ENCODE data around the gene CIAPIN1.
"Not testable (repeated sequence)": the region's sequence is repeated elsewhere in the genome, so short reads cannot be mapped to it uniquely, and the experiment has no call there.

Gene CIAPIN1

DNA sequence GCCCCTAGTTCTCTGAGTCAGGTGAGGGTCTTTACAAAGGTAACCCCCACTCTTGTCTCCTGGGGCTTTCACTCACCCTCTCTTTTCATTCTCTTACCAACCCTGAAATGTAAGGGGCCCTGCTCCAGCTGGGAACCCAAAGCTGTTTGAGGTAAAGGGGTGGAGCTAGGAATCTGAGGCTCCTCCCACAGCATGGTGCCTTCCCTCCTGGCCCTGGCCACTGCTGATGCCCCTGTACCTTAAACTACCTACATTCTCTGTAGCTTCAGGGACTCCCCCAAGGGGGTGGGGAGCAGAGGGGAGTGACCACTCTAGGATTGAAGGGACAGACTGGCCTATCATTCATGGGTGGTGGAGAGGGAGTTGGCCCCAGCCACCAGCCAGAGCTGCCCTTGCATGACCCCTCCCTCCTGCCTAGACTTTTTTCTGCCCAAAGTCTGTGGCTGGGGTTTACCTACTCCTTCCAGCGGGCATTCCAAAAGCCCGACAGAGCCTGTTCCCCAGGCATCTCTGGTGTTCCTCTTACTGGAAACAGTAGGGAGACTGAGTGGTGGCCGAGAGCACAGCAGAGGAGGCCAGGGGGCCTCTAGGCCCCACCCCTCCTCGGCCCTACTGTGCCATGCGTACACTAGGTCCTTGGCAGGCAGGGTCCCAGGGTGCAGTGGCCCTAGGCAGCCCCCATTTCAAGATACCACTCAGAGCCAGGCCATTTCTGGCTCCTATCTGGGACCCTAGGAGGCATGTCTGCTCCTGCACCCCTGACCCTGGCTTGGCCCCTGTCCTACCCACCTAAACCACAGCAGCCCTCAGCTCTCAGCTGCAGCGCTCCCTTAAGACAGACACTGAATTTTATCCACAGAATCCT lies 29.6 kb upstream of the CIAPIN1 start:
- no peak for DNase-seq

DNA sequence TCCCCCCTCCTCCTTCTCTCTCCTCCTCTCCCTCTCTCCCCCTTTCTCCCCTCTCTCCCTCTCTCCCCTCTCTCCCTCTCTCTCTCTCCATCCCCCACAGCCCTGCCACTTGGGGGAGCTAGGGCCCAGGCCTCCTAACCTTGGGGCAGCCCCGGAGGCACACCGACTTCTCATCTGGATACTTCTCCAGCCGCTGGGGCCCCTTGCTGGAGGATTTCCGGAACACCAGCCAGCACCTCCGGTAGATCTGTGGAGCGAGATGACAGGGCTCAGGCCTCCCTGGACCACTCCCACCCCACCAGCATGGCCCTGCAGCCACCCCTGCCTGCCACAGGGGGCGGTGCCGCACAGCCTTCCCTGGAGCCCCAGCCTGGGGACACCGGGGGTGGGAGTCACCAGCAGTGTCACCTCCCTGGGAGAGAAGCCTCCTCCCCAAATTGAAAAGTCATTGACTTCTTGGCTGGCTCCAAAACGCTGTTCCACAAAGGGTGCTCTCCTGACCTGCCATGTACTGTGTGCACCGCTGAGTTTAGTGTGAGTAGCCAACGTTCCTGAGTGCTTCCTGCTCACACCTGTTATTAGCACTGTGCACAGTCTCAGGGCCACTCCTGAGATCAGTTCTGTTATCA lies 28.6 kb upstream of the CIAPIN1 start:
- peak; percentile 71 for DNase-seq

DNA sequence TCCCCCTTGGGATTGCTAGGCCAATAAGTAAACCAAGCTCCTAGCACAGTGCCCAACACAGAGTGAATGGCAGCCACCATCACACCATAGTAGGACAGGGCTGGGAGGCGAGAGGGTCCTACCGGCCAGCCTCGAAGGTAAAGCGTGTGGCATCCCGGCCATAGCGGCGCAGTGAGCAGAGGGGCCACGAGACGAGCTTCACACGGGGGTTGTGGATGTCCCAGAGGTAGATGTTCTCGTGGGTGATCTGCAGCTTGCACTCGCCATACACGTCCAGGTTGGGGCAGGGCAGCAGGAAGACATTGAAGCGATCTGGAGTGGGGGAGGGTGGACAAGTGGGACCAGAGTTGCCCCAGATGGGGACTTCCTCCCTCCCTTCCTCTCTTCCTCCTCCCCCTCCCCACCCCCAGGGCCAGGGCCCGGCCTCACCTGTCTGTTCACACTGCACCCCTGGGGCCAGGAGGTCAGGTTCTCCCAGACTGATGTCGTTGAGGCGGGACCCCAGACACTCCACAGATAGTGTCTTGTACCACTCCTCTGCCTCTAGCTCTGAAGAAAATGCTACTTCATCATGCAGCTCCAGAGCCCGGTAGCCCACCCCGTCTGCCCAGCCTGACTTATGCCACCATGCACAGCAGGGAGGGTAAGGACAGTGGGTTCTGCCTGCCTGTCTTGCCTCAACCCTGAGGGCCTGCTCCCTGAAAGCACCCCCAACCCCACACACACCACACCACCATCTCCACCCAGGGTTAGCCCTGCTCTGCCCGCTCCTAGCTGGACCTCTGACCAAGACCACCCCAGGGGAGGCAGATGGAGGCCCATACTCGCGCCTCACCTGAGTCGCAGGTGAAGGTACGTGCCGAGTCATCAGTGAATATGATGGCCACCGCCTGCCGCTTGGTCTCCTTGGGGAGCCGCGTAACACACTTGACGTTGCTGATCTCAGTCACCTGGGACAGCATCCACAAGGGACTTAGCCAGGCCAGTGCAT lies 27.8 kb upstream of the CIAPIN1 start:
- no peak for DNase-seq

DNA sequence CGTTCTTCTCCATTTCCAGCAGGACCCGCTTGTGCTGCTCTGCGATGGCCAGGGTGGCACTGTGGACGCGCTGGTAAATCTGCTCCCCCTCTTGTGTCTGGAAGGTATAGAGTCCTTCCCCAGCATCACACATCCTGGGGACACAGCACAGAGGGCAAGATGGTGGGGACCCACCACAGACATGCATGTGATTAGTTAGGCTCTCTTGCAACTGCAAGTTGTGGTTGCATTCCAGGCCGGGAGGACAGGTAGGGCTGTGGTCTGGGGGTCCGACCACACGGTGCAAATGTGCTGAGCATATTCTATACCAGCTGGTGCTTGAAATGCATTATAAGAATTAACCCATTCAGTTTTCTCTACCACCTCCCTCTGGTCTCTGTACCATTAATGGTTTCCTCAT lies 26.7 kb upstream of the CIAPIN1 start:
- DNase-seq, result no peak

DNA sequence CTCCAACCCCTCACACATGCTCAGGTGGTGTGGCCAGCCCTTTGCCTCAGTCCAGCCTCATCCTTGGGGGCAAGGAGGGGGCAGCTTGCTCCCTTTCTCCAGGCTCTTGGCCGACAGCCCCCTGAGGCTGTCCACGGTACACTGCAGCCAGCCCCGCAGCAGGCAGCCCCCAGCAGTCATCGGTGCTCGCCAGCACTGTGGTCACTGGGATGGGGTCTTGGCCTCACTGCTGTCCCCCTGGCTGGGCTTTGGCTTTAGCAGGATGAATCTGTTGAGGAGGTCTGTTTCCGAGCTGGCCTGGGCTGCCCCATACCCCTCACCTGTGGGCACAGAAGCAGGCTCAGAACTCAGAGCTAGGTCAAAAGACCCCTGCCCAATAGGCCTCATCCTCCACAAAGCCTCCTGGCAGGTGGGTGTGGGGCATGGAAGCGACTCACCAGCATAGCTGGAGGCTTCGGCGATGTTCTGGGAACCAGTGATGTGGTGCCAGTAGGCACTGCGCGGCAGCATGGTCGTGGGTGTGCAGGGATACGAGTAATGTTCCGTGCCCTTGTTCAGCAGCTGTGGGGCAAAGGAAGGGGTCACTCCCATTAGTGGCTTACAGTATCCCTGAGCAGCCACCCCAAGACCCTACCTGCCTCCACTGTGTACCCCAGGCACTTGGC lies 26.1 kb upstream of the CIAPIN1 start:
- DNase-seq, result no peak

DNA sequence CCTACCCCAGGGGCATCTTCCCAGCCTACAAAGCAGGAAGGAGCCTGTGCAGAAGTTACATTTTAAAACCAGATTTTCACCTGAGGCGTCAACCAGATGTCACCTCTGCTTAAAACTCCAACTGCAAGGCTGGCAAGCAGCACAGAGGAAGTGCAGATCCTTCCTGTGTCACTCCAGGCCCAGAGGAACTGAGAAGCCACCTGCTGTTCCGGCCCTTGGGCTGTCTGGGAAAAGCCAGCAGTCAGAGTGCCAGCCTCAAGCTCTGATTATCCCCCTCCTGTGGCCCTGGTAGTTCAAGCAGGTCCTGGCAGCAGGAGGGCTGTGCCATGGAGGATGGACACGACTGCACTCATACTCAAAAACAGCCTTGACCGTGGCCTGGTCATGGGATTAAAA lies 25.5 kb upstream of the CIAPIN1 start:
- DNase-seq, result no peak

DNA sequence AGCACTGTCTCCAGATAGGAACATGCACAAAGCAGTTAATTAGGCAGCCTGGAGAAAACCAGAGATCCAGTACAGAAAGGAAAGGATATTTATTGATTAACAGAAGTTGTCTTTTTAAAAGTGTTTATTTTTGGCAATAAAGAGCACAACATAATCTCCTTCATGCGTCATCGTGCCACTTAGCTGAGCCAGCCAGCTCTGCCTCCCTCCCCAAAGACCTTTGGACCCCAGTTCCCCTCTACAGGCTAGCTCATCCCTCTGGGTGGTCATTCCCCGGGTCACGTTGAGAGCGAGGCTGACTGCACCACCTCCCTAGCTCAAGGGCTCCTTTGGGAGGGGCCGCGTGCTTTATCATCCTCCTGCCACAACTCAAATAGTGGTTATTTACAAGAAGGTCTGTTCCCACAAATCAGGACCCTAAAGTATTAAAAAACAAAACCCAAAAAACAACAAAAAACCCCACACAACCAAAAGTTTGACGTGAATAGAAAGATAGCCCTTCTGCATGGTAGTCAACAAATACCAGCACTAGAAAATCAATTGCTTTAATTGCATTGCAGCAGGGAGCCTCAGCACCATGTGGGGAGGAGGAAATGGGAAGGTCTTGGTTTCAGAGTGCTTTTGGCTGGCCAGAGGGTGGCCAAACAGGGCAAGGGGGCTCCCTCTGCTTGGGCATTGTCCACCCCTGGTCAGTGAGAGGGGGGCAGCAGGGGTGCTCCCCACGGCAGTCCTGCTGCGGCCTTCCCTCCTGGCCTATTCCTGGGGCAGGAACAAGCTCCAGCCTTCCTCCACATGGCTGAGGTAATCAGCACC lies 24.9 kb upstream of the CIAPIN1 start:
- no peak for DNase-seq

DNA sequence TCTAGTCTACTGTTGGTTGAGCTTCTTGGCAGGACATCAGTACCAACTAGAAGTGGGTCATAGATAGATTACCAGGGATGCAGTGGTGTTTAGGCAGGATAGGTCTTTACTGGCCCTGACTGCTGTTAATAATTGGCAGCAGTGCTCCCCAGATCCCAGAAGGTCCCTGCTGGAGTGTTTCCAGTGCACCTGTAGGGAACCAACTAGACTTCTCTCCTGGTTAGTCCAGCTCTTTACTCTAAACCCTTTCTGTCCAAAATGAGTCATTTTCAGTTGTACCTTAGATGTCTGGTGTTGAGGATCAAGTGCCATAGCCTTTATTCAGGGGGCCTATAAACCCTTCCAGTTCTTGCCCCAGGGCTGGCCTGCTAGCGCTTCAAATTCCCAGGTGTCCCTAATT lies 24.0 kb upstream of the CIAPIN1 start:
- no peak for DNase-seq

DNA sequence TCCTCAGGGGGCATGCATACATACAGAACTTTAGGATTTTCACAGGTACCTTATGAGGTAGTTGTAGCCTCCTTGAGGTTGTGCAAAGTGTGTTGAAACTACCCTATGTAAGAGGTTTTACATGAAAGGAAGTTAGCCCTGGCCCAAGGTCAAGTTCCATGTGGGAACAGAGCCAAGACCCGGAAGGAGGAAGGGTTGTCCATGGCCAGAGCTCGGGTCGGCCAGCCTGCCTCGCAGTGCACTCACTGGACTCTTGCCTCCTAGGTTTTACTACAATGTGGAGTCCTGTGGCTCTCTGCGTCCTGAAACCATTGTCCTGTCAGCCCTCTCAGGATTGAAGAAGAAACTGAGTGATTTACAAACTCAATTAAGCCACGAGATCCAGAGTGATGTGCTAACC lies 23.5 kb upstream of the CIAPIN1 start:
- no peak for DNase-seq

DNA sequence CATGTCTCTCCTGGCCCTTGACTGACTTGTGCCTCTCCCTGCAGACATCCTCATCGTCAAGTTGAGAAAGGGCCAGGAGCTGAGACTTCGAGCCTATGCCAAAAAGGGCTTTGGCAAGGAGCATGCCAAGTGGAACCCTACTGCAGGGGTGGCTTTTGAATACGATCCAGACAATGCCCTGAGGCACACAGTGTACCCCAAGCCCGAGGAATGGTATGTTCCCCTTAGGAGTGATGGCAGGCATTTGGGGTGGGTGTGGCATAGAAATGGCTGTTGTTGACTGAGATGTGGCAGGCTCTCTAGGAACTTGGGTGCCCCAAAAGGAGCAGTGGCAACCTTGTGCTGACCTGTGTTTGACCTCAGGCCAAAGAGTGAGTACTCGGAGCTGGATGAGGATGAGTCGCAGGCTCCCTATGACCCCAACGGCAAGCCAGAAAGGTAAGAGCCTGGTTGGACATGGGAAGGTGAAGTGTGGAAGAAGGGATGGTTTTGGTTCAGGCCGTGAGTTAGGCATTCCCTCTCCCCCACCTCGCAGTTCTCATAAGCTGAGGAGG lies 22.8 kb upstream of the CIAPIN1 start:
- no peak for DNase-seq

DNA sequence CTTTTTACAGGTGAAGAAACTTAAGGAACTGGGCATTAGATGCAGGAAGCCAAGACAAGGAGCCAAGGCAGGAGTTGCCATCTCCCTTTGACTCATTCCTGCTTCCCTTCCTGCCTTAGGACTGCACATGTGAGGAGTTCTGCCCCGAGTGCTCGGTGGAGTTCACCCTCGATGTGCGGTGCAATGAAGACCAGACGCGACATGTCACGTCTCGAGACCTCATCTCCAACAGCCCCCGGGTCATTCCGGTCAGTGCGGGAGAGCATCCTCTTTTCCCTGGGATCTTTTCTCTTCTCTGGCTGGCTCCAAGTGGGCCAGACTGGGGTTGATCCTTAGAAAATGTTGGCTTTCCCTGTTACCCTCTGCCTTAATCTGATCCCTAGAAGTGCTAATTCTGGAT lies 21.9 kb upstream of the CIAPIN1 start:
- DNase-seq, result no peak

DNA sequence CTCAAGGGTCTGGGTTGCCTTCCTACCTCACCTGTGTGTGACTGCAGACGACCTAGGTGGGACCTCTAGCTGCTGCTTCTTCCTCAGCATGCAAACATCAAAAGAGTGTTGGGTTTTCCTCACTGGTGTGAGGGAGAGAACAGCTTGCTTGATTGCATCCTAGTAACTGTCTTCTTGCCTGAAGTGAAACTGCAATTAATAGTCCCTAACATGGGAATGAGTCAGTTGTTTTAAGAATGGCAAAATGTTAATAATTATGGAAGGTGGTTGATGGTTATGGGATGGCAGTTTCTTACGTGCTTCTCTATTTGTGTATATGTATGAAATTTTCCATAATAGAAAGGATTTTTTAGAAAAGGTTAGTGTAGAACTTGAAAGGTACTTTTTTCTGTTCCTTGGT lies 21.2 kb upstream of the CIAPIN1 start:
- DNase-seq, result no peak

DNA sequence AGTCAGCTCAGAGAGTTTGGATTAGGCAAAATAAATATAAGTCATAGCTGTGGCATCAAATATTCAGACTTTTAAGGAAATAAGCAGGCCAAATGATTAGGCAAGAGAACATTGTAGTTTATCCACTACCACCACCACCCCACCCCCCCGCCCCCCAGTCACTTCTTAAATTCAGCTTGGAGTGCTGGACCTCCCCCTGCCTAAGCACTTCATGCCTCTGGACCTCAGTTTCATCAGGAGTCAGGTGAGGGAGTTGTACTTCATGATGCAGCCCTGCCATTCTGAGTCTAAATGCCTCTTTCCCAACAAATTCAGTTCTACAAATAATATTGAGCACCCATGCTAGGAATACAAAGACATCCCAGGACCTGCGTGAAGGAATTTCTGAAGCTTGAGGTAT lies 17.3 kb upstream of the CIAPIN1 start:
- no peak for DNase-seq

DNA sequence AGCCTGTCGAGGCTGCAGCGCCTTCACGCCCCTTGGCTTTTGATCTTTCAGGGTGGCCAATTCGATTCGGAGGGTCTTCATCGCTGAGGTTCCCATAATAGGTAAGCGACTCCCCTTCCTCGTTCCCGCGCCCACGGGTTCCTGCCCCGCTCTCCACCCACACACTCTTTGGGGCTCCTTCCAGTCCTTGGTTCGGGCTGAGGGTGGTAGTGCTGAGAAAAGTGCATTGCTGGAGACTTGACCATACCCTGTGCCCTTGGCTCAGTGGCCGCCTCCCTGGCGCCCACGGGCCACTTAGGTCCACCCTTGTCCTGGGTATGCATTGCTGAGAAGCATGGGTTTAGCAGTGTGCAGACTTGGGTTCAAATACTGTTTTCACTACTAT lies 15.8 kb upstream of the CIAPIN1 start:
- no peak for DNase-seq

DNA sequence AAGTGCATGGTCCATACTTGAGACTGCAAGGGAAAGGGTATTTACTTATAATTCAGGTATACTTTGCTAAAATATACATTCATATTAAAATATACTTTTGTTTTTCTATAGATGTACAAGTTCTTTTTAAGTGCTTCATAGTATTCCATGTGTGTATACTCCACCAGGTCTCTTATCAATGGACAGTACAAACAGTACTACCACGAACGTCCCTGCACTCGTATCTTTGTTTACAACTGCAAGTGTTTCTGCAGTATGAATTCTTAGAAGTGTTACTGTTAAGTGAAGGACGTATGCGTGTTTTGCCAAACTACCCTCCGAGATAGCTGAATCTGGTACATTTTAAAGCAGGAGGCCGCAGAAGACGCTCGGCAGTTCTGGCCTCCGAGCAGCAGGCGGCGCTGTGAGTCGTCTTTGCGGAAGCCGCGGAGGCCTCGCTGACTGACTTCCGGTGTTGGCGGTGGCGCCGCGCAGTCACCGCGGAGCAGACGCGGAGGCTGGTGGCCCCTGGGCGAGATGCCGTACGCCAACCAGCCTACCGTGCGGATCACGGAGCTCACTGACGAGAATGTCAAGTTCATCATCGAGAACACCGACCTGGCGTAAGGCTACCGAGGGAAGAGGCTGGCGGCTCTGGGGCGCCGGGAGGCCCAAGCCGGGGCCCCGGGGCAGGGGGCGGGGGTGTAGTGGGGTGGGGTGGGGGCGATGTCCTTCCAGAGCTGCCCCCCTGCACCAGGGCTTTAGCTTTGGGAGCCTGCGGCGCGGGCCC lies 15.2 kb upstream of the CIAPIN1 start, which contains the start of gene POLR2C:
Gene POLR2C, plus strand, starts transcription at position 471 of the 769 bp plus-strand sequence. Its CDS starts 46 bp downstream, at position 517.
- DNase-seq, result peak; percentile 96

DNA sequence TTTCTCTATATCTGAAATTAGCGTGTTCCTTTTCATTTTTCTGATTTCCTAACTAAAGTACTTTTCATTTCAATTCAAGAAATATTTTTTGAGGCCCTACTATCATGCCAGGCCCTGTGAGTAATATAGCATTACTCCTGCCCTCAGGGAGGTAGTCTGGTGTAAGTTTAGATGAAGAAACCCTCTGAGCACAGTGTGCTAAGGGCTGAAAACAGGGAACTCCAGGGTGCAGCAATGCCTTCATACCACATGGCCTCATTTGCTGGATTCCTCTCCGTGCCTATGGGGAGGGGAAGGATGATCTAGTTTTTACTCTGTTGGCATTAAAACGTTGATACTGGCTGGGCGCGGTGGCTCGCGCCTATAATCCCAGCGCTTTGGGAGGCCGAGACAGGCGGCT lies 4.8 kb upstream of the CIAPIN1 start:
- no peak for DNase-seq

DNA sequence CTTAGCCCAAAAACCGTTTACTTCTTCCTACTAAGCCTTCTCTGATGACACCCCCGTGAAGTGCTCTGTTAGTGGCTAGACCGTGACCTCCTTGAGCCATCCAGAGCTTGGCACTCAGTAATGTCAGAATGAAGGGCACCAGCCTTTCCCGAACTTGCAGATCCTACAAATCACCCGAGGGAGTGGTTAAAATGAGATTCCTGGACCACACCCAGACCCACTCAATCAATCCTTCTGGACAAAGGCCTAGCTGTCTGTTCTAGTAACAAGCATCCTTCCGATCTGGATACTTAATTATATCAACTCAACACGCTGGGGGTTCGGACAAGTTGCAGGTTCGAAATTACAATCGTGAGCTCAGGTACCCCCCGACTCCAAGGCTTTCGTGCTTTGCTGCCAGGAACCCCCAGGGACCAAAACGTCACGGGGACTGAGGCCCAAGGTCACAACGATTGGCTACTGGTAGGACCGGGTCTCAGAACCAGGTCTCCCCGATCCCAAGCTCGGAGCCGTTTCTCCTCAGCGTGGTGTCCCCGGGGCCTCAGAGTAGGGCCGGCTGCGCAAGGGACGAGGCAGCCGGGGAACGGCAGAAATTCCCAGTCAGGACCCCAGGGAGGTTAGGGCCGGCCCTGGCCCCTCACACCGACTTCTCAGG lies 527 bp downstream of the CIAPIN1 start:
- DNase-seq, result no peak

DNA sequence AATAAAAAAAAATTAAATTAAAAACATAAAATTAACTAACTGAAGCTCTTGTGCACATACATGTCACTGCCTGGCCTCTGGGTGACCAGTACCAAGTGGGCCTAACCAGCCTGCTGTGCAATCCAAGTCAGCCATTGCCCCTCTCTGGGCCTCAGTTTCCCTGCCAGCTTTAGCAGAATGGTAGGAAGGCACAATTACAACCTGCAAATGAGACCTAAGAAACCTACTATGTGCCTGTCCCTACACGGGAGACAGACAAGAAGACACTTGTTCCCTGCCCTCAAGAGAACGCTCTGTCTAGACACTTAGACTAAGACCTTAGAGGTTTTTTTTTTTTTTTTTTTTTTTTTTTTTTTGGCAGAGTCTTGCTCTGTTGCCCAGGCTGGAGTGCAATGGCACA lies 1.7 kb downstream of the CIAPIN1 start:
- no peak for DNase-seq

DNA sequence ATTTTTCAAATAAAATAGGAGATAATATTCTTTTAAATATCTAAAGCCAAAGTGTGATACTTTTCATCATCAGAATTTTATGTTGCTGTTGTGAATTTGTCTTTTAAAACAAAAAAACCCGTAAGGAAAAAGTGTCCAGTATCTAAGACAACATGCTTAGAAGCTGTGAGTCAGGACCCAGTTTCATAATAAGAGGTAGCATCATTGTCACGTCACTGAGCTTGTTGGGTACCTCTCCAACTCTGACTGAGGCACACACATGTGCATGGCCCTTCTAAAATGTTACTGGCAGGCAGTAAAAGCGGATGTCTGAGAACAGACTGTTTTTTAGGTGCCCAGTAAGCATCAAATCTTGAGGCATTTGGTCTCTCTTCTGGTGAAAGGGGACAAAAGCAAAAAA lies 2.5 kb downstream of the CIAPIN1 start:
- DNase-seq, result no peak

DNA sequence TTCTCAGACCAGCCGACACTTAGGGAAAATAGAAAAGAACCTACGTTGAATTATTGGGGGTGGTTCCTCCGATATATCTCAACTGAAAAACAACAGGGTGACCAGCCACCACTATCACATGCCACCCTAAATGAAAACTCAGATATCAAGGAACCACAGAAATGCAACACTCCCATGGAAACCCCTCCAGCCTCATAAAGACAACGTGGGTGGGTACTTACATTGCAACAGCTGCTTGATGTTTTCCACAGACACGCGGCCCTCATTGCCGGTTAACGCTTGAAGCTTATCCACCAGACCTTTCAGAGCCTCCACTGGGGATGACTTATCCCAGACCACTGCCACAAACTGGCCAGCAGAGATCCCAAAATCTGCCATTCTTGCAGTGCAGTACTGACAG lies 6.6 kb downstream of the CIAPIN1 start:
- DNase-seq, result not testable (repeated sequence)

Data from T-helper 9 cell (primary cell).